ENCODE results near the gene PIGV.
"Not testable (repeated sequence)": the region's sequence is repeated elsewhere in the genome, so short reads cannot be mapped to it uniquely, and the experiment has no call there.

The PIGV gene

GRCh38 chr1:26833432-26834405 is 46.0 kb downstream of the PIGV start:
- peak; percentile 81 for DNase-seq (ENCODE audit: low read depth)

DNA sequence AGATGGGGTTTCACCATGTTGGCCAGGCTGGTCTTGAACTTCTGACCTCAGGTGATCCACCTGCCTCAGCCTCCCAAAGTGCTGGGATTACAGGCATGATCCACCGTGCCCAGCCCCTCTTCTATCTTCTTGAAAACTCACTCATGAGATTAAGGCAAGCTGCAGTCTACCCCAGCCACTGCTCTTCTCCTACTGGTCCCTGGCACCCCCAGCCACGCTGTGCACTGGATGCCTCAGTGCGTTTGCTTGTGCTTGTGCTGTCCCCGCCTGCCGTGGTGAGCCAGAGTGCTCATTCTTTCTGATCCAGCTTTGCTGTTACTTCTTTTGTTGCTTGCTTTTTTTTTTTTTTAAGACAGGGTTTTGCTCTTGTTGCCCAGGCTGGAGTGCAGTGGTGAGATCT is 49.9 kb downstream of the PIGV start:
- not testable (repeated sequence) for DNase-seq (ENCODE audit: low read depth)

DNA sequence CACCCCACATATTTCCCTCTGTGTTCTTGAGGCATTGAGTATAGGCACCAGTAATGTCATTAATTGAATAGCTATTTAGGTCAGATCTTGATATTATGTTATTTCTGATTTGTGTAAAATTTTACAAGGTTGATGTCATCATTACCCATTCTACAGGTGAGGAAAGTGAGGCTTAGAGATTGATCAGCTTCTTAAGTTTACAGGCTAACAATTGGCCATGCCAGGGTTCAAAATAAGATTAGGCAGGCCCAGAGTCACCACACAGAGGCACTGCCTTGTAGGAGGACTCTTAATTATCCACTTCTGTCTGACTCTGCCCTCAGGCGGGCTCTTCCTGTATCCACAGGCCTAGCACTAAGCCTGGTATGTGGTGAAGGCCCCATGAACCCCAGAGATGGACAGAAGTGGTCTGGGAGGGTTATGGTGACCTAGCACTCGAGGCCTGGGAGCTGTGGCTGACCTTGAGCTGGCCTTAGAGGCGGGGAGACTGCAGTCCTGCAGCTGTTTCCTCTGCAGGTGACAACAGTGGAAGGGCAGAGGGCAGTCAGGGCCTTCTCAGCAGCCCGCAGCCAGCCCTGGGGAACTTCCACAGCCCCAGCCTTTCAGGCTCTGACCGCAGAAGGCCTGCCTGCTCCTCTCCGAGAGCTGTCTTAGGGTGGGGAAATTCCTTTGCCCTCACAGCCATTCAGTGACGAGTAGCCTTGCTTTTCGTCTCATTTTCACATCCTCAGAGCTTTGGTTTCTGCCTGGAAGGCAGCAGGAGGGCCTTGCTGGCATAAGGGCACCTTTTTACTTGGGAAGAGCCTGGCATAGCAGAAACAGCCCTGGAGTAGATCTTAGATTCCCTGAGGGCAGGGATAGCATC is 51.0 kb downstream of the PIGV start:
- DNase-seq (ENCODE audit: low read depth): peak; percentile 35

- no peak for DNase-seq (ENCODE audit: low read depth)
Measured at GRCh38 chr1:26839339-26839722, 51.6 kb downstream of the PIGV start.

GRCh38 chr1:26839779-26840178 is 52.0 kb downstream of the PIGV start:
- no peak for DNase-seq (ENCODE audit: low read depth)

DNA sequence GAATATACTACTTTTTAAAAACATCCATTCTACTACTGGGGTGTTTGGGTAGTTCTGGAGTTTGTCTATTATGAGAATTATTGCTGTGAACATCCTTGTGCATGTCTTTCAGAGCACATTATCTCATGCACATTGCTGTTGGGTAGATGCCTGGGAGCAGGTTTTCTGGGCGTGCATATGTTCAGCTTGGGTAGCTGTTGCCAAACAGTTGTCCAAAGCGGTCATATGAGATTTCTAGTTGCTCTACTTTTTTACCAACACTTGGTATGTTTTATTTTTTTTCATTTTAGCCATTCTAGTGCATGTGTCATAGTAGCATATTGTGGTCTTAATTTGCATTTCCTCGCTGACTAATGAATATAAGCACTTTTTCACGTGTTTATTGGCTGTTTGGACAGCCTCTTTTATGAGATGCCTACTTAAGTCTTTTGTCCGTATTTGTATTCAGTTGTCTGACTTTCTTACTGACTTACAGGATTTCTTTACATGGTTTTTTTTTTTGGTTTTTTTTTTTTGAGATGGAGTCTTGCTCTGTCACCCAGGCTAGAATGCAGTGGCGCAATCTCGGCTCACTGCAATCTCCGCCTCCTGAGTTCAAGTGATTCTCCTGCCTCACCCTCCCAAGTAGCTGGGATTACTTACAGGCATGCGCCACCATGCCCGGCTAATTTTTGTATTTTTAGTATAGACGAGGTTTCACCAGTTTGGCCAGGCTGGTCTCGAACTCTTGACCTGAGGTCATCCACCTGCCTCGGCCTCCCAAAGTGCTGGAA is 56.9 kb downstream of the PIGV start:
- no peak for DNase-seq (ENCODE audit: low read depth)

GRCh38 chr1:26847826-26848225 is 60.1 kb downstream of the PIGV start:
- DNase-seq (ENCODE audit: low read depth): not testable (repeated sequence)

Measured in activated gamma-delta T cell treated with anti-CD3 and anti-CD28 coated beads, Interleukin-2, amount 50 U/mL, for 16 hours (primary cell).